GM19372 (cell line): ENCODE measurements around the gene RPS14.
A peak's percentile ranks its signal among the peaks of the same experiment; 100 is the strongest.
"Not testable (repeated sequence)": the region's sequence is repeated elsewhere in the genome, so short reads cannot be mapped to it uniquely, and the experiment has no call there.

ENCODE experiments used
- ATAC-seq: cut with Tn5 transposase; IDR thresholded peaks from one replicate; pipeline ENCODE4 v1.9.1; 2021; ENCODE audit warnings: mild to moderate bottlenecking, low read depth, moderate library complexity; ENCODE audit not compliant: unreplicated experiment

RPS14 gene

DNA sequence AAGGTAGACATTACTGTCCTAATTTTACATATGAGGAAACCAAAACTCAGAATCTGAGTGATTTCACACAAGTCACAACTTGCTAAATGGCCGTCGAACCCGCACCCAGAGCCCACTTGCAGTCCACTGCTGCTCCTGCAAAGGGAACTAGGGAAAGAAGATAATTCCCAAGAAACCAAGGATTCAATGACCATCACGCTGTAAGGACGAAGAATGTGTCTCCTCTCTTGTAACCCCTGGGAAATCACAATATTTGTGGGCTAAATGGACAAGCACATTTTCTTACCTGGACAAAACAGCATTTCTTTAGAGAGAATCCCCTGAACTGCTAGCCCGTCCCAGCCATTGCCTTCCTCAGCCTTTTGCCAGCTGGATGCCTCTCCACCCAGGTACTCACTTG lies 2.4 kb downstream of the RPS14 start:
- ATAC-seq, result no peak

DNA sequence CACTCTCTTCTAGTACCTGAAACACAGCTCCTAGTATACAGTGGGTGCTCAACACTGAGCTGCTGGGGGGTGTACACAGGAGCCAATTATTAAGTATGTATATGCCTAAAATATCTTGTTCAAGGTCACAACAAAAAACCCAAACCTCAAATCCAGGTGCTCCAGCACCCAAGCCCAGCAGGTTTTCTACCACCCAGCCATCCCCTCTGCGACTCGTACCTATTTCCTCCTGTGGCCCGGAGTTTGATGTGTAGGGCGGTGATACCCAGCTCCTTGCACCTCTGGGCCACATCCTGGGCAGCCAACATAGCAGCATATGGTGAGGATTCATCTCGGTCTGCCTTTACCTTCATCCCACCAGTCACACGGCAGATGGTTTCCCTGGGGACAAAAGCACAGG lies 3.0 kb downstream of the RPS14 start:
- no peak for ATAC-seq

DNA sequence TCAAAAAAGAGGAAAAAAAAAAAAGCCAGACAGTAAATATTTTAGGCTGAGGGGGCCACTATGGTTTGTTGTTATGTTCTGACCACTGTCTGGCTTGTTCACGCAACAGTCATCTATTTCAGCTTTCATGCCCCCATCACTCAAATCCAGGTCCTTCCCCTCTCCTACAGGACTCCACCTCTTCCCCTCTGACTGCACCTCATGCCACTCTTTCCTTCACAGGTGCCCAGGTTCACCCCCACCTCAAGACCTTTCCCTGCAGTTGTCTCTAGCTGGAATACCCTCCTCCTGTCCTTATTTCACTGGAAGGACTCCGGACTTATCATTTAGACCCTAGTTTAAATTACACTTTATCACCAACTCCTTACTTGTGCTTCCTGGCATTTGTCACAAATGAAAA lies 3.5 kb downstream of the RPS14 start:
- no peak for ATAC-seq

DNA sequence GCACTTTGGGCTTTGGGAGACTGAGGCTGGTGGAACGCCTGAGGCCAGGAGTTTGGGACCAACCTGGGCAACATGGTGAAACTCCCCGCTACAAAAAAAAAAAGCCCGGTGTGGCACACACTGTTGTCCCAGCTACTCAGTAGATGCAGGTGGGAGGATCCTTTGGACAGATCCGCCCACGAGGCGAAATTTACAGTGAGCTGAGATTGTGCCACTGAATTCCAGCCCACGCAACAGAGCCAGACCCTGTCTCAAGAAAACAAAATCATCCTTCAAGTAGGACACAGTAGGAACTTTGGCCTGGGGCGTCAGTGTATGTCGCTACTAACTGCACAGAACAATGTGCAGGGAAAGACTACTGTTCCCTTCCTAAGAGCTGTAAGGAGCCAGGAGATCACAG lies 4.8 kb downstream of the RPS14 start:
- no peak for ATAC-seq

- ATAC-seq, result no peak
These were observed 6.1 kb downstream of the RPS14 start for GRCh38 chr5:150443242-150444075.

DNA sequence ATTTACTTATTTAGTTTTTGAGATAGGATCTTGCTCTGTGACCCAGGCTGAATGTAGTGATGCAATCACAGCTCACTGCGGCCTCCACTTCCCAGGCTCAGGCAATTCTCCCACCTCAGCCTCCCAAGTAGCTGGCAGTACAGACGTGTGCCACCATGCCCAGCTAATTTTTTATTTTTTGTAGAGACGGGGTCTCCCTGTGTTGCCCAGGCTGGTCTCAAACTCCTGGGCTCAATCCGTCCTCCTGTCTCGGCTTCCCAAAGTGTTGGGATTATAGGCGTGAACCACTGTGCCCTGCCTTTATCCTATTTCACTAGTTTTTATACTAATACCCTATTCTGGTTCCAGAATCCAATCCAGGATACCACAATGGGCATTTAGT lies 6.8 kb downstream of the RPS14 start:
- no peak for ATAC-seq

DNA sequence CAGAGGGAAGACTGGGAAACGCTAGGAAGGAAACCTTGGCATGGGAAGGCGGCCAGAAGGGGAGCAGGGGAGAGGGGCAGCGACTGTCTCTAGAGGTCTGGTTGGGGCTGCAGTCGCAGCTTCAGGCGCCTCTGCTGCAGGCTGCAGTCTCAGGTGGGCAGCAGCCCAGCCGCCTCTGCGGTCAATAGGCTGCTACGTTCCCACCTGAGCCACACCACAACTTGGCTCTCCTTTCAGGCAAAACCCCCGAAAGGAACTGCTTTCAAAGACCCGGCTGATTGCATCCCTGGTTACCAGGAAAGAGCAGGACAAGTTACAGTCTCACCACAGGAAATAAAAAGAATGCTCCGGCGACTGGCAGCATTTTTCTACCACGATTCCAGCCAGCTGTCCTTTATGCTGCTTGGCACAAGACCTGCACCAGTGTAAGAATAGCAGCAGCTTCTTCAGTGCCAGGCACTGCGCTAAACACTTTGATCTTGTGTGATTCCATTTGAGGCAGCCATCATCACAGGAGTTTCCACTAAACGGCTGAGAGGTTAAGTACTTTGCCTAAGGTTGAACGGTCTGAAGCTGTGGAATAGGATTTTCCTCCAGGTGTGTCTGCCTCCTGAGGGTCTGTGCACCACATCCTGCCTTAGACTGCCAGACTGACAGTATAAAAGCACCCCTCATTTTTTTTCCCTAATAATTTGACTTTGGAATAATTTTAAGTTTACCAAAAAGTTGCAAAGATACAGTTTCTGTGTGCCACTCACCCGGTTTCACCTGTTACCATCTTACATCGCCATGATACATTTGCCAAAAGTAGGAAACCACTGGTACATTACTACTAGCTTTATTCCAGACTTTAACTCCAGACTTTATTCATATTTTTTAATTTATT lies 7.5 kb downstream of the RPS14 start:
- ATAC-seq, result no peak

DNA sequence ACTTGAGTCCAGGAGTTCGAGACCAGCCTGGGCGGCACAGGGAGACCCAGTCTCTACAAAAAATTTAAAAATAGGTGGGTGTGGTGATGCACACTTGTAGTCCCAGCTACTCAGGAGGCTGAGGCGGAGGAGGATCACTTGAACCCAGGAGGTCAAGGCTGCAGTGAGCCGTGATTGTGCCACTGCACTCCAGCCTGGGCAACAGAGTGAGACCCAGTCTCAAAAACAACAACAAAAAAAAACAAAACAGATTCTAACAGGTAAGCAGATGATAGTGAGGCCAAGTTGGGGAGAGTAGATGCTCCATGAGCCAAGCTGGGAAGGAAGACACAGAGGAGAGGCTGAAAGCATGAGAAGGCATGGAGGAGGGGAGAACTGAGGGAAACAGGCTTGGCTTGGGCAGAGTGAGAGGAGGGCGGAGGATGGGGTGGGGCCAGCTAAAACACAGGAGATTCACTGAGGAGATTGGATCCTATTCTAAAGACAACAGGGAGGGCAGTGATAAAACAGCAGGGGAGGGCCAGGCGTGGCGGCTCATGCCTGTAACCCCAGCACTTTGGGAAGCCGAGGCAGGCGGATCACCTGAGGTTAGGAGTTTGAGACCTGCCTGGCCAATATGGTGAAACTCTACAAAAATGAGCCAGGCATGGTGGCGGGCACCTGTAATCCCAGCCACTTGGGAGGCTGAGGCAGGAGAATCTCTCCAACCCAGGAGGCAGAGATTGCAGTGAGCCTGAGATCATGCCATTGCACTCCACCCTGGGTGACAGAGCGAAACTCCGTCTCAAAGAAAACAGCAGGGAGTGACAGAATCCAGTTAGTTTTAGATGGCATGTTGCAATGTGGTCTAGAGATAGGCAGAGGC lies 8.4 kb downstream of the RPS14 start:
- no peak for ATAC-seq

- ATAC-seq, result no peak
These were observed 10.5 kb downstream of the RPS14 start for GRCh38 chr5:150438873-150439546.

DNA sequence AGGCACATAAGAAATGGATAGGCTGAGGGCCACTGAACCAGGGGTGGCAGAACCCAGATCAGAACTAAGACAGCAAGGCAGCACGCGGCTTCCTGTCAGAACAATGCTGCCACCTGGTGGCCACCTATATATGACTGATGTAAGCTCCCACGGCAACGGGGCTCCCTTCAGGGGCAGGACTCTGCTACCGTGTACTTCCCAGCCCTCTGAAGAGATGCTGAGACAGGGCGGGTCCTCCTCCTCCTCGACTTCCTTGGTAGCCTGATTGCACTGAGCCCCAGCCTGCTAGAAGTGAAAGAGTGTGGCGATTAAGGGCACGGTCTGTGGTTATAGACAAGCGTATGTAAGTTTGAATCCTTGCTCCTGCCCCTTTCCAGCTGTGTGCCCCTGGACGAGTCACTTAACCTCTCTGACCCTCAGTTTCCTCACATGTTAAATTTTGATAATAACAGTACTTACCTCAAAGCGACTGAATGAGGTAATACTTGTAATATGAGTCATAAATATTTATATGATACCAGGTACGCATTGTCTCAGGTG lies 13.3 kb downstream of the RPS14 start:
- peak; percentile 97 for ATAC-seq

GRCh38 chr5:150434464-150434863 lies 15.1 kb downstream of the RPS14 start:
- no peak for ATAC-seq

GRCh38 chr5:150431574-150431973 lies 18.0 kb downstream of the RPS14 start:
- ATAC-seq, result no peak

DNA sequence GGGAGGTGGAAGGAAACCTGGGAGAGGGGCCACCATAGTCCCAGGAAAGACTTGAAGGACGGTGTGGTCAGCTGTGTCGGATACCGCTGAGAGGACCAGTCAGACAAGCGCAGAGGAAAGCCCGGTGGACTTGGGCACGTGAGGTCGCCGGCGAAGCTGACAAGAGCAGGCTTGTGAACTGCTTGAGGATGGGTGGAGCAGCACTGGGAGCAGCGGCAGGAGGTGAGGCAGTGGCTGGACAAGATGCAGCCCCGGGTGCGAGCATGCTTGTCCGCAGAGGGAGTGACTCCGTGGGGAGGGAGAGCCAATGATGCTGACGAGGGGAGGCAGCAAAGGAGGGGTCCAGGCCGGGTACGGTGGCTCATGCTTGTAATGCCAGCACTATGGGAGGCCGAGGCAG lies 18.5 kb downstream of the RPS14 start:
- ATAC-seq, result no peak

DNA sequence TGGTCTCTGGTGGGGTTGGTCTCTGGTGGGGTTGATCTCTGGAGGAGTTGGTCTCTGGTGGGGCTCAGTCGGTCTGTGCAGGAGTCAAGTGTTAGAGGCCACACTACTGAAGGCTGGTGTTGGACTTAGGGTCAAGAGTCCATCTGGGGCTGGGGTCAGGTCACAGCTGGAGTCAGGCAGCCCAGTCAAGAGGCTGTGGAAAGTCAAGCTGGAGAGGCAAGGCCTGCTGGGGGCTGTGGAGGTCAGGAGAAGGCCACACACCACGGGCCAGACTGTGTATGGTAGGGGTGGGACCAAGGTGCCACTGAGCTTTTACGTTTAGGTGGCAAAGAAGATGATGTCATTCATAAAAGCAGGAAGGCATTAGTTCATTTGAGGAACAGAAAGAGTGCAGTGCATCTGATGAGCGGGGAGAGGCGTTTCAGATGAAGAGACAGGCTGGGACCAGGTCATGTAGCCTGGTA lies 20.1 kb downstream of the RPS14 start:
- no peak for ATAC-seq

DNA sequence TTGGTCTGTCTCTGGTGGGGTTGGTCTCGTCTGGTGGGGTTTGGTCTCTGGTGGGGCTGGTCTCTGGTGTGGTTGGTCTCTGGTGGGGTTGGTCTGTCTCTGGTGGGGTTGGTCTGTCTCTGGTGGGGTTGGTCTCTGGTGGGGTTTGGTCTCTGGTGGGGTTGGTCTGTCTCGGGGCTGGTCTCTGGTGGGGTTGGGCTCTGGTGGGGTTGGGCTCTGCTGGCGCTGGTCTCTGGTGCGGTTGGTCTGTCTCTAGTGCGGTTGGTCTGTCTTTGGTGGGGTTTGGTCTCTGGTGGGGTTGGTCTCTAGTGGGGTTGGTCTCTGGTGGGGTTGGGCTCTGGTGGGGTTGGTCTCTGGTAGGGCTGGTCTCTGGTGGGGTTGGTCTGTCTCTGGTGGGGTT lies 20.6 kb downstream of the RPS14 start:
- no peak for ATAC-seq

- no peak for ATAC-seq
These were observed 21.2 kb downstream of the RPS14 start for GRCh38 chr5:150428106-150428876.

GRCh38 chr5:150426165-150426564 lies 23.4 kb downstream of the RPS14 start:
- not testable (repeated sequence) for ATAC-seq

DNA sequence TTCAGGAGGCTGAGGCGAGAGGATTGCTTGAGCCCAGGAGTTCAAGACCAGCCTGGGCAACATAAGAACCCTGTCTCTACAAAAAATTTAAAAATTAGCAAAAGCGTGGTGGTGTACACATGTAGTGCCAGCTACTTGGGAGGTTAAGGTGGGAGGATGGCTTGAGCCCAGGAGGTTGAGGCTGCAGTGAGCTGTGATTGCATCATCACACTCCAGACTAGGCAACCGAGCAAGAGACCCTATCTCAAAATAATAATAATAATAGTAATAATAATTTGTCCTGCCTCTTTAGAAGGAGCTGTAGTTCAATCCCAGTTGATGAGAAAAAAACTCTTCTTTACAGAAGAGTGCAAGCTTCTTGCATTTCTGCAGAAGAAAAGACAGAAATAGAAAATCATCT lies 26.8 kb downstream of the RPS14 start:
- no peak for ATAC-seq

- ATAC-seq, result no peak
These were observed 27.5 kb downstream of the RPS14 start for GRCh38 chr5:150422075-150422474.
